HFFc6 (cell line): ENCODE results near the gene IMMP2L. TPM values are rescaled to one million over a fixed set of nuclear protein-coding genes. Genes with fewer than 3 reads are reported as not detected.

Source experiments
- DNase-seq: peaks from one replicate; pipeline ENCODE4 v3.0.0-alpha.2; 2018
- H3K27ac Mint-ChIP-seq: 2 replicates; pipeline ENCODE4 v1.8.0; 2020; ENCODE audit warnings: mild to moderate bottlenecking, mixed read lengths
- H3K27me3 Mint-ChIP-seq: 2 replicates; pipeline ENCODE4 v1.8.0; 2021; ENCODE audit warnings: mild to moderate bottlenecking, moderate library complexity, mixed read lengths; ENCODE audit not compliant: insufficient read depth
- H3K36me3 Mint-ChIP-seq: 2 replicates; pipeline ENCODE4 v1.8.0; 2021; ENCODE audit warnings: low read depth, mixed read lengths
- H3K4me1 Mint-ChIP-seq: 2 replicates; pipeline ENCODE4 v1.8.0; 2020; ENCODE audit warnings: low read depth, mixed read lengths
- H3K4me3 Mint-ChIP-seq: 2 replicates; pipeline ENCODE4 v1.8.0; 2020; ENCODE audit warnings: mild to moderate bottlenecking, moderate library complexity, mixed read lengths
- H3K9me3 Mint-ChIP-seq: 2 replicates; pipeline ENCODE4 v1.8.0; 2020; ENCODE audit warnings: mild to moderate bottlenecking, mixed read lengths
- CTCF ChIP-seq: fragments of 200-600 bp; sonication (generic); IDR thresholded peaks from 2 replicates; pipeline ENCODE4 v1.5.0; 2021; ENCODE audit warnings: antibody characterized with exemption, mild to moderate bottlenecking
- total RNA-seq, 6 experiments: library from RNA; stranded (reverse); fragmentation: NEBNext Ultra II Directional; extraction: Animal tissue kit (Norgen Biotek cat#: 25700); gene quantifications; 2 replicates in 1 of 6; 3 replicates in 5 of 6; pipeline ENCODE4 v1.2.3, GENCODE V29; 2021

Gene IMMP2L
- total RNA-seq, 6 experiments from 2014 or later: 7.2 to 13.6 (median 10.1) TPM

- Mint-ChIP-seq H3K9me3 (no peaks in the 10 kb centered on the region), H3K27me3 (no peaks in the 10 kb centered on the region), H3K27ac (no peak overlapping the region), H3K4me3 (no peak overlapping the region), H3K36me3 (no peaks in the 10 kb centered on the region; the same call in 1 of the 2 replicates), H3K4me1 (peaks cover 18% of the 10 kb centered on the region)
- TF ChIP-seq CTCF: no peak
- DNase-seq: no peak
Measured at GRCh38 chr7:111103678-111104274, 458.5 kb downstream of the IMMP2L start.

GRCh38 chr7:111103136-111103535 lies 459.2 kb downstream of the IMMP2L start:
- DNase-seq: no peak
- peaks cover 17% of the 10 kb centered on the region for H3K4me1 Mint-ChIP-seq
- no peaks in the 10 kb centered on the region for H3K9me3 Mint-ChIP-seq
- no peaks in the 10 kb centered on the region for H3K27me3 Mint-ChIP-seq
- H3K36me3 Mint-ChIP-seq: no peaks in the 10 kb centered on the region; the same call in 1 of the 2 replicates
- no peak overlapping the region for H3K27ac Mint-ChIP-seq
- H3K4me3 Mint-ChIP-seq: no peak overlapping the region
- TF ChIP-seq CTCF: no peak

DNA sequence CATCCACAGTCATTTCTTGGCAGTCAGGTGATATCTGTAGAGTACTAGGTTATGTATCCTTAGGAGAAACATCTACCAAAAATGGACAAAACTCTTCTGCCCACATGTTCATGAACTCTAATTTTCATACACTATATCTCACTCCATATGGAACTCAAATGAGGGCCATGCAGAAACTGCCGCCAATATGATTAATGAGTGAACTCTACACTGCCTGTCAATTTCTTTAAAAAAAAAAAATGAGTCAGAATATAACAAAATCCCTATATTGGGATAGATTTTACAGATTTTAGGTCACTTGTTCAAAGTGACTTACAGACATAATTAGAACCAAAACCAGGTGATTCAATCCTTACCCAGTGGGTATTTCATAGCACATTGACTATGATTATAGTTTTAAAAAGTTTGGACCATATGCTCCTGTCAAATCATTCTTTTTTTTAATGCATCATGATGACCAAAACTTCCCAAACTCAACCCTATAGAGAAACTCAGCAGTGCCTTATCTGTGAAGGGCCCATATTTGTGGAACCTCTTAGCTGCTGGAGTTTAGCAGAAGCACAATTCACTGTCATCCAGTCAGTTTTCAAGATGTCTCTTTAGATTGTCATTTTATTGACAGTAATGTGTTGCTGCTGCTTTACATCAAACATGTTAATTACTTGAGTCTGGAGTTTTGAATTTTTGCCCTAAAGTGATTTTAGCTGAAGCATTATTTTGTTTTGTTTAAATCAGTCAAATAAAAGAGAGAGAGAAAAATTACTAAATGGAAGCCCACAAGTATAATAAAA lies 460.2 kb downstream of the IMMP2L start:
- Mint-ChIP-seq H3K27ac (no peak overlapping the region), H3K9me3 (no peaks in the 10 kb centered on the region), H3K4me3 (no peak overlapping the region), H3K27me3 (no peaks in the 10 kb centered on the region), H3K4me1 (peaks cover 14% of the 10 kb centered on the region), H3K36me3 (no peaks in the 10 kb centered on the region; the same call in 1 of the 2 replicates)
- no peak for TF ChIP-seq CTCF
- DNase-seq: no peak

DNA sequence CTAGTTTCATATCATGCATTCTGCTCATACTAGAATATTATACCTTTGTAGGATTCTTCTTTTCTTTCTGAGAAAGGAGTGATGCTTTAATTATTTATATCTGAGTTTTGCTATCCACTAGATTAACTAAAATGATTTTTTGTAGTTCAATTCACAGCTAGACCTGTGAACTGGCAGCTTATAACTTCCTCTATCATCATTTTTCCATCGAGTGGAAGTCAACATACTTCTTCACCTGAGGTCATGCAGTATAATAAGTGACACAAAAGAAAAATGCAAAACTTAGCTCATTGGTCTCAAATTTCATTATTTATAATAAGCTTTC lies 463.4 kb downstream of the IMMP2L start:
- no peak; the same call in 1 of the 2 replicates for TF ChIP-seq CTCF
- DNase-seq: no peak
- Mint-ChIP-seq H3K27ac (no peak overlapping the region), H3K4me1 (peaks cover 38% of the 10 kb centered on the region), H3K36me3 (no peaks in the 10 kb centered on the region; the same call in none of the 2 replicates), H3K27me3 (no peaks in the 10 kb centered on the region), H3K4me3 (no peak overlapping the region), H3K9me3 (no peaks in the 10 kb centered on the region)

GRCh38 chr7:111098011-111098925 lies 464.0 kb downstream of the IMMP2L start:
- H3K36me3 Mint-ChIP-seq: no peaks in the 10 kb centered on the region; the same call in none of the 2 replicates
- peaks cover 44% of the 10 kb centered on the region for H3K4me1 Mint-ChIP-seq
- H3K27me3 Mint-ChIP-seq: no peaks in the 10 kb centered on the region
- H3K27ac Mint-ChIP-seq: no peak overlapping the region; the same call in 1 of the 2 replicates
- peak; percentile 37 for DNase-seq
- peak; percentile 78 for TF ChIP-seq CTCF
- no peaks in the 10 kb centered on the region for H3K9me3 Mint-ChIP-seq
- no peak overlapping the region for H3K4me3 Mint-ChIP-seq
